Sigmoid colon (tissue), 7 donors: ENCODE data around the gene KRT5. TPM values are rescaled to one million over a fixed set of nuclear protein-coding genes. Genes with fewer than 3 reads are reported as not detected.

ENCODE experiments used
- DNase-seq: peaks from one replicate; pipeline ENCODE4 v3.0.0-alpha.2; 2019
- H3K27ac ChIP-seq, 4 donors: fragments of 200-600 bp; sonication (generic); one replicate each; pipeline ENCODE4 v1.5.1; 2016 to 2019; ENCODE audit warnings: mild to moderate bottlenecking in 1 of 4
- H3K27me3 ChIP-seq, 3 donors: fragments of 200-600 bp; sonication (generic); one replicate each; pipeline ENCODE4 v1.5.1; 2019; ENCODE audit warnings: mild to moderate bottlenecking in 1 of 3
- H3K36me3 ChIP-seq, 4 donors: fragments of 200-600 bp; sonication (generic); one replicate each; pipeline ENCODE4 v1.5.1; 2016 to 2019
- H3K4me1 ChIP-seq, 4 donors: fragments of 200-600 bp; sonication (generic); one replicate each; pipeline ENCODE4 v1.5.1; 2017 to 2019
- H3K4me3 ChIP-seq, 4 donors: fragments of 200-600 bp; sonication (generic); one replicate each; pipeline ENCODE4 v1.5.1; 2017 to 2019; ENCODE audit warnings: mild to moderate bottlenecking in 2 of 4, moderate library complexity in 1 of 4
- H3K9me3 ChIP-seq, 4 donors: fragments of 200-600 bp in 3 of 4; sonication (generic) in 3 of 4; one replicate each; pipeline versions ENCODE4 v1.5.1 to v1.6.1; 2013 to 2019
- CTCF ChIP-seq, 4 experiments: fragments of 450-650 bp in 3 of 4; fragments of 200-600 bp in 1 of 4; IDR thresholded peaks; one replicate each; pipeline ENCODE4 v1.5.1; 2016 to 2019; ENCODE audit warnings: antibody characterized with exemption in 4 of 4, mild to moderate bottlenecking in 3 of 4, moderate library complexity in 2 of 4
- EP300 ChIP-seq, 4 donors: sonication (generic); formaldehyde crosslinking; IDR thresholded peaks; one replicate each; pipeline ENCODE4 v1.6.1; 2017; ENCODE audit warnings: antibody characterized with exemption in 4 of 4
- POLR2A ChIP-seq, 2 donors: fragments of 450-650 bp; IDR thresholded peaks; one replicate each; pipeline ENCODE4 v1.6.1; 2016; ENCODE audit warnings: antibody characterized with exemption in 2 of 2, mild to moderate bottlenecking in 2 of 2, moderate library complexity in 2 of 2
- POLR2AphosphoS5 ChIP-seq, 4 donors: sonication (generic); formaldehyde crosslinking; IDR thresholded peaks; one replicate each; pipeline ENCODE4 v1.6.1; 2017; ENCODE audit warnings: antibody characterized with exemption in 4 of 4
- WGBS, 2 donors: extraction: QIAGEN DNeasy Blood & Tissue Kit; methylation state at CpG; one replicate each; pipeline ENCODE4 v1.1.7; 2013; 5-methylcytosine and 5-hydroxymethylcytosine counted together
- intact Hi-C: fragments of 100-400 bp; cut with DNase I; formaldehyde crosslinking; loops from one replicate; pipeline ENCODE4 v1.15.1; 2023
- polyA plus RNA-seq, 3 donors: library from polyadenylated mRNA; stranded (reverse); fragments of 200-250 nt; gene quantifications; one replicate each; pipeline ENCODE4 v1.2.3, GENCODE V29; 2013
- total RNA-seq, 4 donors: library from RNA; depleted of rRNA; stranded (reverse); fragments of >200 nt; gene quantifications; one replicate each; pipeline ENCODE4 v1.1.0, GENCODE V29; 2016
- donor health status: healthy with polysubstance abuse.
- donor health status: Bipolar disorder and iron deficiency.
- donor health status: healthy.

The KRT5 gene
- total and polyA plus RNA-seq, 7 donors = 0.36 to 7.8 (median 1.1) TPM; not detected in 4

GRCh38 chr12:52539821-52540173 is 19.6 kb upstream of the KRT5 start:
- intact Hi-C loops = no loop called here
- Histone ChIP-seq H3K36me3 (no peaks in the 10 kb centered on the region), H3K27me3 (no peaks in the 10 kb centered on the region), H3K9me3 (no peaks in the 10 kb centered on the region), H3K27ac (no peak overlapping the region), H3K4me3 (no peak overlapping the region), H3K4me1 (peaks cover 0 to 13% (median 9%) of the 10 kb centered on the region in 4 donors)
- WGBS, 2 donors = 86 to 88% methylated on average over 3 of the region's 3 CpGs
- no peak for DNase-seq
- TF ChIP-seq POLR2A (IDR thresholded peaks at IDR 0.05) (no peak), POLR2AphosphoS5 (IDR thresholded peaks at IDR 0.05) (no peak), EP300 (IDR thresholded peaks at IDR 0.05) (no peak), CTCF (IDR thresholded peaks at IDR 0.05) (no peak)

GRCh38 chr12:52539083-52539820 is 19.1 kb upstream of the KRT5 start:
- H3K4me1 ChIP-seq = peaks cover 0 to 13% (median 9%) of the 10 kb centered on the region in 4 donors
- no peaks in the 10 kb centered on the region for H3K27me3 ChIP-seq
- H3K27ac ChIP-seq = no peak overlapping the region
- no peak overlapping the region for H3K4me3 ChIP-seq
- DNase-seq = no peak
- no peaks in the 10 kb centered on the region for H3K36me3 ChIP-seq
- H3K9me3 ChIP-seq = no peaks in the 10 kb centered on the region
- intact Hi-C loops = no loop called here
- TF ChIP-seq POLR2A (IDR thresholded peaks at IDR 0.05) = no peak
- TF ChIP-seq CTCF (IDR thresholded peaks at IDR 0.05) = no peak
- no peak for TF ChIP-seq EP300 (IDR thresholded peaks at IDR 0.05)
- no peak for TF ChIP-seq POLR2AphosphoS5 (IDR thresholded peaks at IDR 0.05)
- WGBS, 2 donors = 52 to 70% methylated on average over 5 of the region's 5 CpGs

- no peak for DNase-seq
- Histone ChIP-seq H3K27me3 (no peaks in the 10 kb centered on the region), H3K36me3 (no peaks in the 10 kb centered on the region), H3K4me1 (peaks cover 0 to 19% (median 12%) of the 10 kb centered on the region in 4 donors), H3K9me3 (no peaks in the 10 kb centered on the region), H3K27ac (no peak overlapping the region), H3K4me3 (no peak overlapping the region)
- WGBS, 2 donors = 63 to 83% methylated on average over 3 of the region's 3 CpGs
- no peak for TF ChIP-seq CTCF (IDR thresholded peaks at IDR 0.05)
- TF ChIP-seq POLR2AphosphoS5 (IDR thresholded peaks at IDR 0.05) = no peak
- TF ChIP-seq EP300 (IDR thresholded peaks at IDR 0.05) = no peak
- no peak for TF ChIP-seq POLR2A (IDR thresholded peaks at IDR 0.05)
- intact Hi-C loops = no loop called here
Observed at GRCh38 chr12:52537101-52537500, 16.9 kb upstream of the KRT5 start.

GRCh38 chr12:52535574-52535973 is 15.4 kb upstream of the KRT5 start:
- Histone ChIP-seq H3K27me3 (no peaks in the 10 kb centered on the region), H3K27ac (no peak overlapping the region), H3K9me3 (no peaks in the 10 kb centered on the region), H3K4me1 (peaks cover 0 to 19% (median 12%) of the 10 kb centered on the region in 4 donors), H3K4me3 (no peak overlapping the region), H3K36me3 (no peaks in the 10 kb centered on the region)
- intact Hi-C loops = no loop called here
- TF ChIP-seq EP300 (IDR thresholded peaks at IDR 0.05) (no peak), POLR2A (IDR thresholded peaks at IDR 0.05) (no peak), CTCF (IDR thresholded peaks at IDR 0.05) (no peak), POLR2AphosphoS5 (IDR thresholded peaks at IDR 0.05) (no peak)
- 0 to 77% methylated on average over 1 of the region's 1 CpG for WGBS, 2 donors
- no peak for DNase-seq

- Histone ChIP-seq H3K4me1 (peaks cover 0 to 16% (median 9%) of the 10 kb centered on the region in 4 donors), H3K27ac (no peak overlapping the region), H3K4me3 (no peak overlapping the region), H3K27me3 (no peaks in the 10 kb centered on the region), H3K9me3 (no peaks in the 10 kb centered on the region), H3K36me3 (no peaks in the 10 kb centered on the region)
- no peak for DNase-seq
- 37 to 89% methylated on average over 5 of the region's 5 CpGs for WGBS, 2 donors
- TF ChIP-seq EP300 (IDR thresholded peaks at IDR 0.05) (no peak), POLR2A (IDR thresholded peaks at IDR 0.05) (no peak), CTCF (IDR thresholded peaks at IDR 0.05) (no peak), POLR2AphosphoS5 (IDR thresholded peaks at IDR 0.05) (no peak)
- intact Hi-C loops = no loop called here
Observed at GRCh38 chr12:52534482-52534881, 14.3 kb upstream of the KRT5 start.
